ENCODE results near the gene MAPKAPK5. TPM values are rescaled to one million over a fixed set of nuclear protein-coding genes. Genes with fewer than 3 reads are reported as not detected.

MAPKAPK5 gene
- total and polyA plus RNA-seq, 9 of the 15 experiments (the other 6 are each of a cell fraction or from before 2014, with no cell fraction given): 11.6 to 72.1 (median 60.4) TPM

GRCh38 chr12:111818340-111818739 lies 23.7 kb upstream of the MAPKAPK5 start (continued):
- no peak for TF ChIP-seq MGA (IDR thresholded peaks at IDR 0.05)
